Astrocyte (in vitro differentiated cells and primary cell): ENCODE measurements around the gene JAZF1.

Experiments used
- EZH2 ChIP-seq: IDR thresholded peaks from 2 replicates; pipeline ENCODE4 v1.6.1; 2012; ENCODE audit warnings: mild to moderate bottlenecking, low read length, inconsistent platforms; ENCODE audit not compliant: insufficient read depth
- TF ChIP-seq, protein P1 (sequence below): IDR thresholded peaks from 2 replicates; pipeline ENCODE4 v1.5.1; 2011; ENCODE audit warnings: low read depth, mild to moderate bottlenecking, inconsistent platforms, low read length, moderate library complexity; ENCODE audit not compliant: insufficient read depth

DNA sequence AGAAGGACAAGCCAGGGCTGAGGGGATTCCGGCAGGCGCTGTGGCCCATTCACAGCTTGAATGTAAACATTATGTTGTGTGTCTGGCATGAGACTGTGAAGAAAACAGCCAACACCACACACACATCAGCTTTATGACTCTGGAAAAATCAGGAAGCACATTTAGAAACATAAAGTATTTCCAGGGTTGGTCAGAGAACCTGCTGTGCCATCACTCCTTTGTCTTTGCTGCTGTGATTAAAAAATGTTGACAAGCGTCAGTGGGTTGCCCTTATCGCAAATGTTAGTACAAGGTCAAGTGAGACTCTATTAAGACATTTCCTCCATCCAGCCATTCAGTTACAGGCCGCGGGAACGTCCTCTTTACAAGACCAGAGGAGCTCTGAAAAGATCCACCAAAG is 345.2 kb downstream of the JAZF1 start:
- TF ChIP-seq, protein P1, sequence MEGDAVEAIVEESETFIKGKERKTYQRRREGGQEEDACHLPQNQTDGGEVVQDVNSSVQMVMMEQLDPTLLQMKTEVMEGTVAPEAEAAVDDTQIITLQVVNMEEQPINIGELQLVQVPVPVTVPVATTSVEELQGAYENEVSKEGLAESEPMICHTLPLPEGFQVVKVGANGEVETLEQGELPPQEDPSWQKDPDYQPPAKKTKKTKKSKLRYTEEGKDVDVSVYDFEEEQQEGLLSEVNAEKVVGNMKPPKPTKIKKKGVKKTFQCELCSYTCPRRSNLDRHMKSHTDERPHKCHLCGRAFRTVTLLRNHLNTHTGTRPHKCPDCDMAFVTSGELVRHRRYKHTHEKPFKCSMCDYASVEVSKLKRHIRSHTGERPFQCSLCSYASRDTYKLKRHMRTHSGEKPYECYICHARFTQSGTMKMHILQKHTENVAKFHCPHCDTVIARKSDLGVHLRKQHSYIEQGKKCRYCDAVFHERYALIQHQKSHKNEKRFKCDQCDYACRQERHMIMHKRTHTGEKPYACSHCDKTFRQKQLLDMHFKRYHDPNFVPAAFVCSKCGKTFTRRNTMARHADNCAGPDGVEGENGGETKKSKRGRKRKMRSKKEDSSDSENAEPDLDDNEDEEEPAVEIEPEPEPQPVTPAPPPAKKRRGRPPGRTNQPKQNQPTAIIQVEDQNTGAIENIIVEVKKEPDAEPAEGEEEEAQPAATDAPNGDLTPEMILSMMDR: no peak
- no peak for TF ChIP-seq EZH2
